ENCODE data around the gene DDX31. TPM values are rescaled to one million over a fixed set of nuclear protein-coding genes. Genes with fewer than 3 reads are reported as not detected.

DDX31 gene
- total RNA-seq, 1 experiment from 2014 or later: 25.8 TPM

GRCh38 chr9:132703336-132703735 is 33.6 kb upstream of the DDX31 start:
- H3K4me3 ChIP-seq (replicated peaks in 1 of 2; ENCODE audit: low read depth in 1 of 2, low read length in 2 of 2): no peak overlapping the region
- peaks cover under 1 to 1% of the 10 kb centered on the region in 2 experiments; a peak in 2 of 4 replicates for H3K9me3 ChIP-seq (ENCODE audit: control insufficient read depth in 1 of 2, insufficient read depth in 1 of 2, low read depth in 1 of 2, low read length in 2 of 2)
- ChIA-PET RAD21 (ENCODE audit: low non-redundant PET in 1 of 2, low total read pairs in 2 of 2, uncharacterized antibody in 2 of 2, unreplicated experiment in 2 of 2) (no interaction called here), CTCF (no interaction called here), POLR2A (no interaction called here)
- no TSS peak for BruUV-seq (replicated peaks)
- H3K79me2 ChIP-seq (ENCODE audit: insufficient read depth, low read length): no peaks in the 10 kb centered on the region
- no peaks in the 10 kb centered on the region for H3K36me3 ChIP-seq (ENCODE audit: control insufficient read depth in 1 of 2, insufficient read depth in 2 of 2, low read length in 2 of 2)
- no peaks in the 10 kb centered on the region for H3K9me2 ChIP-seq (ENCODE audit: insufficient read depth)
- DNase-seq (ENCODE audit: low read depth, low spot score) (no peak), ATAC-seq (no peak)
- H2AFZ ChIP-seq (ENCODE audit: low read depth, low read length, poor library complexity, severe bottlenecking): no peak overlapping the region
- no peaks in the 10 kb centered on the region for H3K4me1 ChIP-seq (ENCODE audit: control insufficient read depth in 1 of 2, insufficient read depth in 2 of 2, low read length in 2 of 2)
- H3K4me2 ChIP-seq (ENCODE audit: low read length): no peak overlapping the region
- TF ChIP-seq ELF1 (IDR thresholded peaks at IDR 0.05; ENCODE audit: borderline replicate concordance, low read depth) (no peak), CBX3 (IDR thresholded peaks at IDR 0.05; ENCODE audit: low read depth) (no peak), POLR2AphosphoS5 (IDR thresholded peaks at IDR 0.05; ENCODE audit: low read depth, low read length) (no peak), ZBTB33 (IDR thresholded peaks at IDR 0.05; ENCODE audit: extremely low read depth, insufficient replicate concordance, low read length) (no peak), CEBPB (IDR thresholded peaks at IDR 0.05; ENCODE audit: low read depth) (no peak), CTCF (IDR thresholded peaks at IDR 0.05 in 2 of 3, conservative IDR thresholded peaks at IDR 0.05 in 1 of 3; ENCODE audit: borderline replicate concordance in 1 of 3, insufficient read depth in 1 of 3, low read depth in 2 of 3, low read length in 2 of 3) (no peak), REST (IDR thresholded peaks at IDR 0.05; ENCODE audit: low read depth) (no peak), EZH2phosphoT487 (IDR thresholded peaks at IDR 0.05; ENCODE audit: borderline replicate concordance) (no peak)
- H3K9ac ChIP-seq (ENCODE audit: low read length): no peak overlapping the region
- H3K27ac ChIP-seq (ENCODE audit: low read depth, low read length): no peak overlapping the region
- no peaks in the 10 kb centered on the region for H3K27me3 ChIP-seq (ENCODE audit: insufficient read depth, low read length)
- intact Hi-C loops (cut with micrococcal nuclease): no loop called here
- no peaks in the 10 kb centered on the region for H4K20me1 ChIP-seq (ENCODE audit: insufficient read depth)
